ENCODE results near the gene SMIM22. TPM values are rescaled to one million over a fixed set of nuclear protein-coding genes. Genes with fewer than 3 reads are reported as not detected.

SMIM22 gene
- total and polyA plus RNA-seq, 7 donors: 0.32 TPM; not detected in 6

GRCh38 chr16:4748682-4749411 is 46.3 kb upstream of the SMIM22 start:
- intact Hi-C loops (cut with DNase I): no loop called here
- Histone ChIP-seq H3K27me3 (ENCODE audit: insufficient read depth in 3 of 3, low read length in 2 of 3) (no peaks in the 10 kb centered on the region), H3K9me3 (no peaks in the 10 kb centered on the region), H3K4me1 (peaks cover 9% of the 10 kb centered on the region), H3K4me3 (no peak overlapping the region), H3K36me3 (ENCODE audit: insufficient read depth in 1 of 2, low read depth in 1 of 2) (peaks cover 2 to 48% of the 10 kb centered on the region in 2 donors), H3K27ac (no peak overlapping the region)
- TF ChIP-seq, protein P1, sequence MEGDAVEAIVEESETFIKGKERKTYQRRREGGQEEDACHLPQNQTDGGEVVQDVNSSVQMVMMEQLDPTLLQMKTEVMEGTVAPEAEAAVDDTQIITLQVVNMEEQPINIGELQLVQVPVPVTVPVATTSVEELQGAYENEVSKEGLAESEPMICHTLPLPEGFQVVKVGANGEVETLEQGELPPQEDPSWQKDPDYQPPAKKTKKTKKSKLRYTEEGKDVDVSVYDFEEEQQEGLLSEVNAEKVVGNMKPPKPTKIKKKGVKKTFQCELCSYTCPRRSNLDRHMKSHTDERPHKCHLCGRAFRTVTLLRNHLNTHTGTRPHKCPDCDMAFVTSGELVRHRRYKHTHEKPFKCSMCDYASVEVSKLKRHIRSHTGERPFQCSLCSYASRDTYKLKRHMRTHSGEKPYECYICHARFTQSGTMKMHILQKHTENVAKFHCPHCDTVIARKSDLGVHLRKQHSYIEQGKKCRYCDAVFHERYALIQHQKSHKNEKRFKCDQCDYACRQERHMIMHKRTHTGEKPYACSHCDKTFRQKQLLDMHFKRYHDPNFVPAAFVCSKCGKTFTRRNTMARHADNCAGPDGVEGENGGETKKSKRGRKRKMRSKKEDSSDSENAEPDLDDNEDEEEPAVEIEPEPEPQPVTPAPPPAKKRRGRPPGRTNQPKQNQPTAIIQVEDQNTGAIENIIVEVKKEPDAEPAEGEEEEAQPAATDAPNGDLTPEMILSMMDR (IDR thresholded peaks at IDR 0.05): no peak
- no peak for ATAC-seq
- no peak for DNase-seq
- 88 to 89% (median 89%) methylated on average over 16 of the region's 16 CpGs for WGBS, 3 donors

- TF ChIP-seq, protein P1 (IDR thresholded peaks at IDR 0.05): no peak
- Histone ChIP-seq H3K4me3 (no peak overlapping the region), H3K9me3 (no peaks in the 10 kb centered on the region), H3K4me1 (peaks cover 9% of the 10 kb centered on the region), H3K27ac (no peak overlapping the region), H3K36me3 (ENCODE audit: insufficient read depth in 1 of 2, low read depth in 1 of 2) (peaks cover 3 to 55% of the 10 kb centered on the region in 2 donors), H3K27me3 (ENCODE audit: insufficient read depth in 3 of 3, low read length in 2 of 3) (no peaks in the 10 kb centered on the region)
- ATAC-seq (no peak), DNase-seq (no peak)
- intact Hi-C loops (cut with DNase I): no loop called here
- WGBS, 3 donors: 85 to 92% (median 86%) methylated on average over 9 to 10 of the region's 10 CpGs
Measured at GRCh38 chr16:4749700-4750257, 45.4 kb upstream of the SMIM22 start.

- no peak overlapping the region for H3K27ac ChIP-seq
- intact Hi-C loops (cut with DNase I): no loop called here
- H3K27me3 ChIP-seq (ENCODE audit: insufficient read depth in 3 of 3, low read length in 2 of 3): no peaks in the 10 kb centered on the region
- TF ChIP-seq, protein P1 (IDR thresholded peaks at IDR 0.05): no peak
- no peak overlapping the region for H3K4me3 ChIP-seq
- H3K36me3 ChIP-seq (ENCODE audit: insufficient read depth in 1 of 2, low read depth in 1 of 2): peaks cover 6 to 66% of the 10 kb centered on the region in 2 donors
- 81 to 82% (median 81%) methylated on average over 8 of the region's 8 CpGs for WGBS, 3 donors
- ATAC-seq: no peak
- no peak for DNase-seq
- peaks cover 9% of the 10 kb centered on the region for H3K4me1 ChIP-seq
- no peaks in the 10 kb centered on the region for H3K9me3 ChIP-seq
Measured at GRCh38 chr16:4750896-4751295, 44.3 kb upstream of the SMIM22 start.

DNA sequence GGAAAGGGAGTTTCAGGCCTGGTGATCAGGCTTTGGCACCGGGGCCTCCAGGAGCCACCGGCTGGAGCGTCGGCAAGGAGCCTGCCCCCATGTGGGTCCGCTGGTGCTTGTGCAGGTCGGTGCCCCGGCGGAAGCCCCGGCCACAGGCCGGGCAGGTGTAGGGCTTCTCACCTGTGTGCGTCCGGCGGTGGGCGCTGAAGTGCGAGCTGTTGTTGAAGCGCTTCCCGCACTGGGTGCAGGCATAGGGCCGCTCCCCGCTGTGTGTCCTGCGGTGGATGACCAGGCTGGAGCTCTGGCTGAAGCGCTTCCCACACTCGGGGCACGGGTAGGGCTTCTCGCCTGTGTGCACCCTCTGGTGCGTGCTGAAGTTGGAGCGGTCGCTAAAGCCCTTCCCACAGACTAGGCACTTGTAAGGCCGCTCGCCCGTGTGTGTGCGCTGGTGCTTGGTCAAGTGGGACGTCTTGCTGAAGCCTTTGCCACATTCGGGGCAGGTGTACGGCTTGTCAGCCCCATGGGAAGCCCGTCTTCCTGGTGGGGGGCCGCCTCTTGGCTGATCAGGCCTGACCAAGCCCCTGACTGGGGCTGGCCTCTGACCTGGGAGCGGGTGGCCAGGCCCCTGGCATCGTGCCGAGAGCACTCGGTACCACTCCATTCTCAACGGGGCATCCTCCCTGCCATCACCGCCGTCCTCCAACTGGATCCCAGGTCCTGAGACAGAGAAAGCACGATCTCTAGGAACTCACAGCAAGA is 42.6 kb upstream of the SMIM22 start:
- Histone ChIP-seq H3K9me3 (no peaks in the 10 kb centered on the region), H3K36me3 (ENCODE audit: insufficient read depth in 1 of 2, low read depth in 1 of 2) (peaks cover 6 to 82% of the 10 kb centered on the region in 2 donors), H3K27me3 (ENCODE audit: insufficient read depth in 3 of 3, low read length in 2 of 3) (no peaks in the 10 kb centered on the region), H3K4me1 (peaks cover 2% of the 10 kb centered on the region), H3K4me3 (no peak overlapping the region), H3K27ac (no peak overlapping the region)
- 94 to 97% (median 94%) methylated on average over 39 to 44 of the region's 44 CpGs for WGBS, 3 donors
- intact Hi-C loops (cut with DNase I): no loop called here
- no peak for ATAC-seq
- TF ChIP-seq, protein P1 (IDR thresholded peaks at IDR 0.05): no peak
- no peak for DNase-seq

All from psoas muscle (tissue), 8 donors.